Esophagus muscularis mucosa (tissue), 4 donors: Measurements from ENCODE around the gene RASA4. TPM values are rescaled to one million over a fixed set of nuclear protein-coding genes. Genes with fewer than 3 reads are reported as not detected.
A peak's percentile ranks its signal among the peaks of the same experiment; 100 is the strongest.
"Not testable (repeated sequence)": the region's sequence is repeated elsewhere in the genome, so short reads cannot be mapped to it uniquely, and the experiment has no call there.

Source experiments
- DNase-seq: peaks from one replicate; pipeline ENCODE4 v3.0.0-alpha.2; 2017; ENCODE audit errors: extremely low spot score
- H3K27ac ChIP-seq, 4 donors: fragments of 200-600 bp; sonication (generic); replicated peaks in 1 of 4; 1 replicate in 3 of 4; 2 replicates in 1 of 4; pipeline ENCODE4 v1.5.1; 2016 to 2019; ENCODE audit warnings: mild to moderate bottlenecking in 1 of 4
- H3K27me3 ChIP-seq, 4 donors: fragments of 200-600 bp; sonication (generic); one replicate each; pipeline versions ENCODE4 v1.5.1 to v1.6.0; 2016 to 2019
- H3K36me3 ChIP-seq, 4 donors: fragments of 200-600 bp; sonication (generic); one replicate each; pipeline ENCODE4 v1.5.1; 2016 to 2019
- H3K4me1 ChIP-seq, 4 donors: fragments of 200-600 bp; sonication (generic); one replicate each; pipeline ENCODE4 v1.5.1; 2016 to 2019
- H3K4me3 ChIP-seq, 4 donors: fragments of 200-600 bp; sonication (generic); 1 replicate in 2 of 4; 2 replicates in 2 of 4; pipeline ENCODE4 v1.5.1; 2016 to 2019; ENCODE audit warnings: mild to moderate bottlenecking in 4 of 4, moderate library complexity in 1 of 4
- H3K9me3 ChIP-seq, 4 donors: fragments of 200-600 bp; sonication (generic); 1 replicate in 3 of 4; 2 replicates in 1 of 4; pipeline ENCODE4 v1.5.1; 2016 to 2019
- POLR2AphosphoS5 ChIP-seq, 2 donors: sonication (generic); formaldehyde crosslinking; IDR thresholded peaks; one replicate each; pipeline ENCODE4 v1.6.1; 2017; ENCODE audit warnings: antibody characterized with exemption in 2 of 2
- WGBS: methylation state at CpG from one replicate; pipeline ENCODE4 v1.1.5; 2018; 5-methylcytosine and 5-hydroxymethylcytosine counted together
- intact Hi-C: fragments of 100-400 bp; cut with DNase I; formaldehyde crosslinking; loops from one replicate; pipeline ENCODE4 v1.15.1; 2023
- total RNA-seq, 4 donors: library from RNA; depleted of rRNA; stranded (reverse); fragments of >200 nt; gene quantifications; one replicate each; pipeline versions ENCODE4 v1.1.0 to v1.2.1, GENCODE V29; 2016
- TF ChIP-seq, protein P1 (sequence below), 3 experiments: fragments of 200-600 bp in 2 of 3; fragments of 450-650 bp in 1 of 3; sonication (generic) in 2 of 3; IDR thresholded peaks; one replicate each; pipeline ENCODE4 v1.5.1; 2017 to 2019; ENCODE audit warnings: antibody characterized with exemption in 3 of 3, mild to moderate bottlenecking in 2 of 3, moderate library complexity in 1 of 3

RASA4 gene
- total RNA-seq, 4 donors from 2014 or later: 32.0 to 73.9 (median 39.7) TPM

GRCh38 chr7:102572261-102573239 is 44.0 kb downstream of the RASA4 start, which contains the start of gene POLR2J3:
TSS of gene POLR2J3 (minus strand) at chr7:102572583. CDS start at chr7:102572521, 62 bp downstream.
- peak within 1 kb of the TSS; percentile 68 to 85 (median 82) for H3K27ac ChIP-seq
- TF ChIP-seq, protein P1, sequence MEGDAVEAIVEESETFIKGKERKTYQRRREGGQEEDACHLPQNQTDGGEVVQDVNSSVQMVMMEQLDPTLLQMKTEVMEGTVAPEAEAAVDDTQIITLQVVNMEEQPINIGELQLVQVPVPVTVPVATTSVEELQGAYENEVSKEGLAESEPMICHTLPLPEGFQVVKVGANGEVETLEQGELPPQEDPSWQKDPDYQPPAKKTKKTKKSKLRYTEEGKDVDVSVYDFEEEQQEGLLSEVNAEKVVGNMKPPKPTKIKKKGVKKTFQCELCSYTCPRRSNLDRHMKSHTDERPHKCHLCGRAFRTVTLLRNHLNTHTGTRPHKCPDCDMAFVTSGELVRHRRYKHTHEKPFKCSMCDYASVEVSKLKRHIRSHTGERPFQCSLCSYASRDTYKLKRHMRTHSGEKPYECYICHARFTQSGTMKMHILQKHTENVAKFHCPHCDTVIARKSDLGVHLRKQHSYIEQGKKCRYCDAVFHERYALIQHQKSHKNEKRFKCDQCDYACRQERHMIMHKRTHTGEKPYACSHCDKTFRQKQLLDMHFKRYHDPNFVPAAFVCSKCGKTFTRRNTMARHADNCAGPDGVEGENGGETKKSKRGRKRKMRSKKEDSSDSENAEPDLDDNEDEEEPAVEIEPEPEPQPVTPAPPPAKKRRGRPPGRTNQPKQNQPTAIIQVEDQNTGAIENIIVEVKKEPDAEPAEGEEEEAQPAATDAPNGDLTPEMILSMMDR (IDR thresholded peaks at IDR 0.05): peak in 2 of 3 experiments; percentile 52 to 60
- TF ChIP-seq POLR2AphosphoS5 (IDR thresholded peaks at IDR 0.05): peak in 1 of 2 donors; percentile 70
- intact Hi-C loops, H3K9me3 ChIP-seq, H3K4me1 ChIP-seq, H3K27me3 ChIP-seq, H3K36me3 ChIP-seq: not testable (repeated sequence)
- peak; percentile 99 for DNase-seq
- H3K4me3 ChIP-seq: peak within 1 kb of the TSS; percentile 71 to 81 (median 74)
- WGBS: 0% methylated on average over 13 of the region's 64 CpGs

- H3K4me3 ChIP-seq, DNase-seq, H3K9me3 ChIP-seq, H3K4me1 ChIP-seq, intact Hi-C loops, H3K27me3 ChIP-seq, H3K27ac ChIP-seq: not testable (repeated sequence)
- WGBS: no CpG with 5 or more reads among the region's 11 CpGs
- peaks cover 0 to 10% (median 1%) of the 10 kb centered on the region in 4 donors for H3K36me3 ChIP-seq
Measured at GRCh38 chr7:102568620-102569019, 47.9 kb downstream of the RASA4 start.

DNA sequence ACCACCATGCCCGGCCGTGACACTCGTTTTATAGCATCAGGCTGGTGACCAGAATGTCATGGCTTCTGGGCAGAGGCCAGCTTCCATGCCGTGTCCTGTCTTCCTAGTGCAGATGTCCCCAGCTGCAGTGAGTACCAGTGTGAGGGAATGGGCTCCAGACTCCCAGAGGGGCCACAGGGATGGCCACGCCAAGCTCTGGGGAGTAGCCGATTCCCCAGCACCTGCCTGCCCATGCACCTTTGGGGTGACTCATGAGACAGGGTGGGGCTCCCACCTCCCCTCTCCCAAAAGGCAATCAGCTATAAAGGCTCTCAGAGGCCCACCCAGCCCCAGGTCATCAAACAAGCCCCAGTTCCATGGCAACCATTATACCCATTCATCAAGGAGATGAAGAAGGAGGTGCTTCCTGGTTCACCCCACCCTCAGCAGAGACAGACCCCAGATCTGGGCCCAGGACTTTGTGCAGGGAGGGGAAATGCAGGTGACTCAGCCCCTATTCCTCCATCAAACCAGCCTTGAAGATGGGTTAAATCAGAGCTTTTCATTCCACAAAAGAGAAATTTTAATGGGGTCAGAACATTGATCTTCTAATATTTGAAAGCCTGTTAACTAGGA is 65.6 kb downstream of the RASA4 start, which contains the start of gene SPDYE2:
Gene SPDYE2, plus strand, starts transcription at position 419 of the 615 bp plus-strand sequence. CDS start 2,030 bp downstream, outside the sequence.
- H3K27ac ChIP-seq, H3K36me3 ChIP-seq, H3K27me3 ChIP-seq, intact Hi-C loops, DNase-seq, H3K4me3 ChIP-seq, H3K4me1 ChIP-seq, H3K9me3 ChIP-seq: not testable (repeated sequence)
- WGBS: no CpG with 5 or more reads among the region's 6 CpGs

DNA sequence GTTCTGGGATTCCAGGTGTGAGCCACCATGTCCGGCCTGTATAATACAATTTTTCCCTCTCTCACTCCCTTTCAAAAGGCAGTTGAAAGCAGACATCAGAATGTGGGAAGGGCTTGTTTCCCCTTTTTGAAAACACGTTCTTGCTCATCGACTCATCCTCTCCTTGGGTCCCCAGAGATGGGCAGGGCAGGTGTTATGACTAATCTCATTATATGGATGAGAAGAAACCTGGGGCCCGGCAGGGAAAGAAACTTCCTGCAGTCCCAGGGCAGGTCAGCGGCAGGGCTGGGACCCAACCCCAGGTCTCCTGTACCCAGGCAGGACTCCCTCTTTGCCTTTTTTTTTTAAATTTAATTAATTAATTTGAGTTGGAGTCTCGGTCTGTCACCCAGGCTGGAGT is 70.2 kb downstream of the RASA4 start:
- H3K27ac ChIP-seq, H3K27me3 ChIP-seq, H3K36me3 ChIP-seq, H3K4me1 ChIP-seq, intact Hi-C loops, DNase-seq, H3K4me3 ChIP-seq, H3K9me3 ChIP-seq: not testable (repeated sequence)
- no CpG with 5 or more reads among the region's 6 CpGs for WGBS

GRCh38 chr7:102545288-102545687 is 71.3 kb downstream of the RASA4 start:
- H3K4me1 ChIP-seq, DNase-seq, H3K27me3 ChIP-seq, H3K36me3 ChIP-seq, intact Hi-C loops, H3K4me3 ChIP-seq, H3K9me3 ChIP-seq, H3K27ac ChIP-seq: not testable (repeated sequence)
- WGBS: no CpG with 5 or more reads among the region's 12 CpGs

DNA sequence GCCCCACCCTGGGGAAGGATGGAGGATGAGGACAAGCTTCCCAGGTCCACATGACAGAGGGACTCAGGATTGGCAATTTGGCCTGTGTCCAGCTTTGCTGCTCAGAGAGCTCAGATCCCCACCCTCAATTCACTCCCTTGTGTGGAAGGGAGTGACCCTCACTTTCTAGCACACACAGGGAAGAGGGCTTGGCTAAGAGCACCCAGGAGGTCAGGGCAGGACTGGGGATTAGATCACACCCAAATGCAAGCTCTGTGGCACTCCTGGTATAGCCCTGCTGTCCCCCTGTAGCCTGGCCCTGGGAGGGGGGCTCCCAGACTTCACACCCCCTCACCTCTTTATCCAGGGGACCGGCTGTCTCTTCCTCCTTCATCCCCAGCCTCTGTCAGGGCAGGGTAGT is 72.2 kb downstream of the RASA4 start:
- WGBS: no CpG with 5 or more reads among the region's 1 CpG
- H3K4me1 ChIP-seq, H3K36me3 ChIP-seq, H3K9me3 ChIP-seq, H3K27me3 ChIP-seq, H3K4me3 ChIP-seq, DNase-seq, intact Hi-C loops, H3K27ac ChIP-seq: not testable (repeated sequence)

- H3K27ac ChIP-seq, H3K27me3 ChIP-seq, H3K9me3 ChIP-seq, H3K4me3 ChIP-seq, DNase-seq, H3K4me1 ChIP-seq, intact Hi-C loops, H3K36me3 ChIP-seq: not testable (repeated sequence)
- no CpG with 5 or more reads among the region's 8 CpGs for WGBS
Measured at GRCh38 chr7:102543596-102543995, 73.0 kb downstream of the RASA4 start, which contains the start of gene UPK3BL2. TSS of gene UPK3BL2 (minus strand) at chr7:102543696. CDS start at chr7:102543636, 60 bp downstream.

- H3K27ac ChIP-seq, H3K4me3 ChIP-seq, H3K27me3 ChIP-seq, H3K36me3 ChIP-seq, H3K9me3 ChIP-seq, DNase-seq, intact Hi-C loops, H3K4me1 ChIP-seq: not testable (repeated sequence)
- WGBS: no CpG with 5 or more reads among the region's 11 CpGs
Measured at GRCh38 chr7:102542771-102543170, 73.8 kb downstream of the RASA4 start.

GRCh38 chr7:102542083-102542482 is 74.5 kb downstream of the RASA4 start:
- H3K36me3 ChIP-seq: not testable (repeated sequence)
- no CpG with 5 or more reads among the region's 8 CpGs for WGBS

DNA sequence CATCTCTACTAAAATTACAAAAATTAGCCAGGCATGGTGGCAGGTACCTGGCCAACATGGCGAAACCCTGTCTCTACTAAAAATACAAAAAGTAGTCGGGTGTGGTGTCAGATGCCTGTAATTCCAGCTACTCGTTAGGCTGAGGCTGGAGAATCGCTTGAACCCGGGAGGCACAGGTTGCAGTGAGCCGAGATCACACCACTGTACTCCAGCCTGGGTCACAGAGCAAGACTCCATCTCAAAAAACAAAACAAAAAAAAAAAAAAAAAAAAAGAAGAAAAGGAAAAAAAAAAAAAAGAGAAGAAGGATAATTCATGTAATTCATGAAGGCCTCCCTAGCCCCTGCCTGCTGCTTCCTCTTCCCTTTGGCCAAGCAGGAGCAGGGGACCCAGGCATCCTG is 76.0 kb downstream of the RASA4 start:
- WGBS: 86% methylated on average over 5 of the region's 6 CpGs
- H3K36me3 ChIP-seq, H3K4me1 ChIP-seq, H3K4me3 ChIP-seq, H3K27ac ChIP-seq, intact Hi-C loops, H3K9me3 ChIP-seq, H3K27me3 ChIP-seq, DNase-seq: not testable (repeated sequence)

More at GRCh38 chr7:102542083-102542482, 74.5 kb downstream of the RASA4 start:
- H3K27me3 ChIP-seq, intact Hi-C loops, H3K27ac ChIP-seq, H3K4me1 ChIP-seq, DNase-seq, H3K9me3 ChIP-seq, H3K4me3 ChIP-seq: not testable (repeated sequence)

GRCh38 chr7:102535062-102535615 is 81.4 kb downstream of the RASA4 start:
- H3K9me3 ChIP-seq, intact Hi-C loops, H3K4me1 ChIP-seq, H3K4me3 ChIP-seq, H3K27me3 ChIP-seq, DNase-seq, H3K27ac ChIP-seq, H3K36me3 ChIP-seq: not testable (repeated sequence)
- 75% methylated on average over 1 of the region's 8 CpGs for WGBS
